H1 (cell line): ENCODE data around the gene CACNG7. TPM values are rescaled to one million over a fixed set of nuclear protein-coding genes. Genes with fewer than 3 reads are reported as not detected.

ENCODE experiments used
- CEBPB ChIP-seq: IDR thresholded peaks from 2 replicates; pipeline ENCODE4 v1.6.1; 2012; ENCODE audit warnings: low read depth, low read length
- polyA plus RNA-seq, 7 experiments: library from polyadenylated mRNA; depleted of rRNA in 3 of 7; stranded (reverse) in 5 of 7; unstranded in 2 of 7; fragments of >200 nt in 5 of 7; fragments of 200-250 nt in 2 of 7; gene quantifications; 1 replicate in 5 of 7; 2 replicates in 1 of 7; 4 replicates in 1 of 7; pipeline versions ENCODE4 v1.2.1 to v1.2.3, GENCODE V29; 2011 to 2013; ENCODE audit warnings: missing spikeins in 2 of 7, mixed read lengths in 2 of 7
- total RNA-seq: library from RNA; stranded (reverse); fragmentation: NEBNext Ultra II Directional; extraction: Animal tissue kit (Norgen Biotek cat#: 25700); gene quantifications from 2 replicates; pipeline ENCODE4 v1.2.1, GENCODE V29; 2021
- TF ChIP-seq, protein P1 (sequence below): IDR thresholded peaks from 2 replicates; pipeline ENCODE4 v1.6.1; 2012; ENCODE audit warnings: inconsistent platforms

The CACNG7 gene
- total and polyA plus RNA-seq, 2 of the 8 experiments (the other 6 are each of a cell fraction or from before 2014, with no cell fraction given): 28.9 to 69.8 TPM

DNA sequence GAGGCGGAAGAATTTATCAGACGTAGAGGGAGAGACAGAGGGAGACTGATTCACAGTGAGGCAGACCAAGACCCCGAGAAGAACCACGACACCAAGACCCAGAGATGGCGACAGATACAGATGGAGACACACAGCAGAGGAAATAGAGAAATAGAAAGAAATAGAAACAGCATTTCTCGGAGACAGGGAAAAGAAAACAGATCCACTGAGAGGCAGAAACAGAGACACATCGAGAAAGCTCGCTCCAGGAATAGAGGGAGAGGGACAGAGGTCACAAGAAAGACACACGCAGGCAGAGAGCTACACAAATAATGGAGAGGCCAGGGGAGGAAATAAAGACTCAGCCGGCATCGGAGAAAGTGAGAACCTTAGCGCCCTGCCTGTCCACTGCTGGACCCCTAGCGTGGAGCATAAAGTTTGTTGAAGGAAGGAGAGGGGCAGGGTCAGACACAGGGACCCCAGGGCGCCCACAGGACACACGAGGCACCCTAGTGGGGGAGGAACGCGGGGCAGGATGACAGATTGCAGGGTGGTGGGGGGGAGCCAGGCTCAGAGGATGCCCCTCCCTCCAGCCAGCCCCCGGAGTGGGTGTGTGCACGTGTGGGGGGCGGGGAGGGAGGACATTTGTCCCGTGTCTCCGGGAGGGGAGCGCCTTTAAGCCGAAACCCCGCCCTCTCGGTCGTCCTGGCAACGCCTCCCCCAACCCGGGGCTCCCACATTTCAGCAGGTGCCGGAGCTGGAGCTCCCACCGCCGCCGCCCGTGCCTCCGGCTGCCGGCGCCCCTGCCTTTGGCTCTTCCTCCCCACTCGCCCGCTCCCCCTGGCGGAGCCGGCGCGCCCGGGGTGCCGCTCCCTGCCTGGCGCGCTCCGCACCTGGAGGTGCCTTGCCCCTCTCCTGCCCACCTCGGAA lies 27.3 kb upstream of the CACNG7 start, which contains the start of gene PRKCG (continued):
- TF ChIP-seq, protein P1, sequence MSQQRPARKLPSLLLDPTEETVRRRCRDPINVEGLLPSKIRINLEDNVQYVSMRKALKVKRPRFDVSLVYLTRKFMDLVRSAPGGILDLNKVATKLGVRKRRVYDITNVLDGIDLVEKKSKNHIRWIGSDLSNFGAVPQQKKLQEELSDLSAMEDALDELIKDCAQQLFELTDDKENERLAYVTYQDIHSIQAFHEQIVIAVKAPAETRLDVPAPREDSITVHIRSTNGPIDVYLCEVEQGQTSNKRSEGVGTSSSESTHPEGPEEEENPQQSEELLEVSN: 0 out of 2 replicates have a peak, but pooled peaks have one; percentile 13
- TF ChIP-seq CEBPB: no peak
